ENCODE results near the gene ZBP1. TPM values are rescaled to one million over a fixed set of nuclear protein-coding genes. Genes with fewer than 3 reads are reported as not detected.

Gene ZBP1
- total and polyA plus RNA-seq, 8 donors, result 0.11 to 5.3 (median 0.39) TPM; not detected in 2

GRCh38 chr20:57570145-57570850, 49.9 kb downstream of the ZBP1 start:
- TF ChIP-seq, protein P1, sequence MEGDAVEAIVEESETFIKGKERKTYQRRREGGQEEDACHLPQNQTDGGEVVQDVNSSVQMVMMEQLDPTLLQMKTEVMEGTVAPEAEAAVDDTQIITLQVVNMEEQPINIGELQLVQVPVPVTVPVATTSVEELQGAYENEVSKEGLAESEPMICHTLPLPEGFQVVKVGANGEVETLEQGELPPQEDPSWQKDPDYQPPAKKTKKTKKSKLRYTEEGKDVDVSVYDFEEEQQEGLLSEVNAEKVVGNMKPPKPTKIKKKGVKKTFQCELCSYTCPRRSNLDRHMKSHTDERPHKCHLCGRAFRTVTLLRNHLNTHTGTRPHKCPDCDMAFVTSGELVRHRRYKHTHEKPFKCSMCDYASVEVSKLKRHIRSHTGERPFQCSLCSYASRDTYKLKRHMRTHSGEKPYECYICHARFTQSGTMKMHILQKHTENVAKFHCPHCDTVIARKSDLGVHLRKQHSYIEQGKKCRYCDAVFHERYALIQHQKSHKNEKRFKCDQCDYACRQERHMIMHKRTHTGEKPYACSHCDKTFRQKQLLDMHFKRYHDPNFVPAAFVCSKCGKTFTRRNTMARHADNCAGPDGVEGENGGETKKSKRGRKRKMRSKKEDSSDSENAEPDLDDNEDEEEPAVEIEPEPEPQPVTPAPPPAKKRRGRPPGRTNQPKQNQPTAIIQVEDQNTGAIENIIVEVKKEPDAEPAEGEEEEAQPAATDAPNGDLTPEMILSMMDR (IDR thresholded peaks at IDR 0.05), result no peak
- Histone ChIP-seq H3K27me3 (peaks cover 0 to 35% of the 10 kb centered on the region in 2 donors), H3K9me3 (no peaks in the 10 kb centered on the region), H3K4me1 (no peaks in the 10 kb centered on the region), H3K36me3 (no peaks in the 10 kb centered on the region), H3K27ac (no peak overlapping the region), H3K4me3 (no peak overlapping the region)
- intact Hi-C loops (cut with DNase I), result no loop called here
- DNase-seq (no peak), ATAC-seq (no peak)

- no peak overlapping the region for H3K4me3 ChIP-seq
- DNase-seq, result no peak
- H3K27me3 ChIP-seq, result peaks cover 0 to 23% of the 10 kb centered on the region in 2 donors
- no peak for ATAC-seq
- H3K36me3 ChIP-seq, result no peaks in the 10 kb centered on the region
- intact Hi-C loops (cut with DNase I), result no loop called here
- no peaks in the 10 kb centered on the region for H3K4me1 ChIP-seq
- H3K27ac ChIP-seq, result no peak overlapping the region
- no peaks in the 10 kb centered on the region for H3K9me3 ChIP-seq
- TF ChIP-seq, protein P1 (IDR thresholded peaks at IDR 0.05), result no peak
Measured at GRCh38 chr20:57568960-57569359, 51.3 kb downstream of the ZBP1 start.

DNA sequence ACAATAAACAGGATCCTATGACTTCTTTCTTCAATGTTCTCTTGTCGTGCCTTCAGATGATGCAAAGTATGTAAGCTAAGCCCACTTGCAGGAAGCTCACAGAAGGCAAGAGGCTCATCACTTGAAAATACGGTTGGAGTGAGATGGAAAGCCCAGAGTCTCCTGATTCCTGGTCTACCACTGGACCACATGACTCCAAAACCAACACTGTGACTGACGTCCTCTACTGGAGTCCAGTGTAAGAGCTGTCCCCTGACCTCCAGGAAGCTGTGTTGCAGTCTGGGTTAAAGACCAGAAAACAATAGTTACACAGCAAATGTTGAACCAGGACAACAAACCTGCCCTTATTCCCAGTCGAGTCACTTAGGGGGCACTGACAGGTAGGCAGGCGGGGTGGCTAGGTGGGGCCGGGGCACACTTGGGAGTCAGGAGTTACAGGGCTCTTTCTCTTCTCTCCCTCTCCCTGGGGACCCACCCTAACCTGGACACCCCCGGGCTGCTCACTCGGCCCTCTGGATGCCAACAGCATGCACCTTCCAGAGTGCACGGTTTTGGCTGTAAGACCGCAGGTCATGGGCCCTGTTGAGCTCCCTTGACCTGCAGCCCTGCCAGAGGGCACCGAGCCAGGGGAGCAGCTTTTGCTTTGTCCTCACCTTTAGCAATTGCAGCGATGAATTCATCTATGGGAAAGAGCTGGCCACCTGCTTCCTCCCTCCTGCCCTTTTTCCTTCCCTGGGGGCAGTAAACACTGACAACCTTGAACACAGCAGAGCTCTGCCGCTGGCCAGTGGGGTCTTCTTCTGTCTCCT, 51.9 kb downstream of the ZBP1 start:
- TF ChIP-seq, protein P1 (IDR thresholded peaks at IDR 0.05), result no peak
- peaks cover 0 to 16% of the 10 kb centered on the region in 2 donors for H3K27me3 ChIP-seq
- H3K36me3 ChIP-seq, result no peaks in the 10 kb centered on the region
- no peak overlapping the region for H3K4me3 ChIP-seq
- ATAC-seq (no peak), DNase-seq (no peak)
- H3K4me1 ChIP-seq, result no peaks in the 10 kb centered on the region
- intact Hi-C loops (cut with DNase I), result no loop called here
- H3K9me3 ChIP-seq, result no peaks in the 10 kb centered on the region
- H3K27ac ChIP-seq, result no peak overlapping the region

GRCh38 chr20:57567471-57568079, 52.7 kb downstream of the ZBP1 start:
- no peaks in the 10 kb centered on the region for H3K36me3 ChIP-seq
- no peak overlapping the region for H3K4me3 ChIP-seq
- TF ChIP-seq, protein P1 (IDR thresholded peaks at IDR 0.05), result no peak
- no peak for ATAC-seq
- no peak overlapping the region for H3K27ac ChIP-seq
- no peak for DNase-seq
- no peaks in the 10 kb centered on the region for H3K9me3 ChIP-seq
- H3K27me3 ChIP-seq, result peaks cover 0 to 12% of the 10 kb centered on the region in 2 donors
- H3K4me1 ChIP-seq, result no peaks in the 10 kb centered on the region
- intact Hi-C loops (cut with DNase I), result no loop called here
